Epithelial cell of esophagus (primary cell): Measurements from ENCODE around the gene CATSPERD.

ENCODE experiments used
- DNase-seq: peaks from one replicate; pipeline ENCODE4 v3.0.0; 2010; ENCODE audit warnings: low read depth
- H3K4me3 ChIP-seq: 2 replicates; pipeline ENCODE4 v1.5.1; 2011; ENCODE audit warnings: mild to moderate bottlenecking, low read length, control low read depth
- CTCF ChIP-seq: IDR thresholded peaks from 2 replicates; pipeline ENCODE4 v1.5.1; 2011; ENCODE audit warnings: low read depth, mild to moderate bottlenecking, low read length, control low read depth, inconsistent platforms; ENCODE audit not compliant: insufficient read depth; ENCODE audit errors: missing control alignments

CATSPERD gene

GRCh38 chr19:5703819-5704818, 16.3 kb upstream of the CATSPERD start:
- no peak for TF ChIP-seq CTCF
- no peak overlapping the region for H3K4me3 ChIP-seq
- no peak for DNase-seq

- no peak for DNase-seq
- TF ChIP-seq CTCF = no peak
- H3K4me3 ChIP-seq = no peak overlapping the region
Measured at GRCh38 chr19:5705552-5705951, 14.9 kb upstream of the CATSPERD start.

GRCh38 chr19:5706876-5707573, 13.4 kb upstream of the CATSPERD start:
- H3K4me3 ChIP-seq = no peak overlapping the region
- DNase-seq = no peak
- TF ChIP-seq CTCF = no peak

- TF ChIP-seq CTCF = no peak
- H3K4me3 ChIP-seq = no peak overlapping the region
- no peak for DNase-seq
Measured at GRCh38 chr19:5707576-5708575, 12.6 kb upstream of the CATSPERD start.

- TF ChIP-seq CTCF = no peak
- H3K4me3 ChIP-seq = no peak overlapping the region
- no peak for DNase-seq
Measured at GRCh38 chr19:5711025-5711424, 9.4 kb upstream of the CATSPERD start.

- no peak for TF ChIP-seq CTCF
- H3K4me3 ChIP-seq = no peak overlapping the region
- no peak for DNase-seq
Measured at GRCh38 chr19:5711713-5712161, 8.7 kb upstream of the CATSPERD start.
